IMR-90 (cell line): ENCODE results near the gene CNOT9.

Experiments used
- MAZ ChIP-seq: IDR thresholded peaks from 2 replicates; pipeline ENCODE4 v1.6.1; 2012; ENCODE audit warnings: low read depth, mild to moderate bottlenecking, low read length, improper control_type of control experiment, moderate library complexity, borderline replicate concordance
- POLR2A ChIP-seq: IDR thresholded peaks from 2 replicates; pipeline ENCODE4 v1.6.1; 2012; ENCODE audit warnings: mild to moderate bottlenecking, low read depth, low read length
- RFX5 ChIP-seq: IDR thresholded peaks from 2 replicates; pipeline ENCODE4 v1.8.0; 2012; ENCODE audit warnings: low read depth, mild to moderate bottlenecking, low read length, moderate library complexity
- TF ChIP-seq, protein P1 (sequence below): conservative IDR thresholded peaks from 2 replicates; pipeline ENCODE4 v1.5.1; 2012; ENCODE audit warnings: mild to moderate bottlenecking, low read depth, low read length, improper control_type of control experiment
- TF ChIP-seq, protein P2 (sequence below): fragments of 150-350 bp; IDR thresholded peaks from 2 replicates; pipeline ENCODE4 v1.6.1; 2016; ENCODE audit warnings: low read depth, mild to moderate bottlenecking, low read length, moderate library complexity, borderline replicate concordance

DNA sequence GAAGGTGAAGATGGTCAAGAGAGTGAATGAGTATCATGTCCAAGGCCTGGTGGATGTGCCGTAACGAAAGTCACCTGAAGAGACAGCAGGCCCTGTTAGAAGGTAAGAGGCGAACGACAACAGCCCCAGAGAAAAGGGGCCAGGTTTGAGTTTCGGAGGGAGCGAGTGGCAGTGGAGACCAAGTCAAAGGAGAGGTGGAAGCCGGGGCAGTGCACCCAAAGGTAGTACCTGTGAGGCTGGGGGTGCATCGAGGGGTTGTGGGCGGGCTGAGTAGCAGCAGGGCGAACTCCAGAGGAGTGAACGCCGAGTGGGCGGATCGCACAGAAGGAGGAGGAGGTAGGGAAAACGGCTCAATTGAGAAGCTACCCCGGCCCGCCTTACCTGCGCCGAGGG lies 846 bp upstream of the CNOT9 start:
- TF ChIP-seq MAZ (no peak), POLR2A (no peak; the same call in 1 of the 2 replicates), RFX5 (no peak)
- TF ChIP-seq, protein P1, sequence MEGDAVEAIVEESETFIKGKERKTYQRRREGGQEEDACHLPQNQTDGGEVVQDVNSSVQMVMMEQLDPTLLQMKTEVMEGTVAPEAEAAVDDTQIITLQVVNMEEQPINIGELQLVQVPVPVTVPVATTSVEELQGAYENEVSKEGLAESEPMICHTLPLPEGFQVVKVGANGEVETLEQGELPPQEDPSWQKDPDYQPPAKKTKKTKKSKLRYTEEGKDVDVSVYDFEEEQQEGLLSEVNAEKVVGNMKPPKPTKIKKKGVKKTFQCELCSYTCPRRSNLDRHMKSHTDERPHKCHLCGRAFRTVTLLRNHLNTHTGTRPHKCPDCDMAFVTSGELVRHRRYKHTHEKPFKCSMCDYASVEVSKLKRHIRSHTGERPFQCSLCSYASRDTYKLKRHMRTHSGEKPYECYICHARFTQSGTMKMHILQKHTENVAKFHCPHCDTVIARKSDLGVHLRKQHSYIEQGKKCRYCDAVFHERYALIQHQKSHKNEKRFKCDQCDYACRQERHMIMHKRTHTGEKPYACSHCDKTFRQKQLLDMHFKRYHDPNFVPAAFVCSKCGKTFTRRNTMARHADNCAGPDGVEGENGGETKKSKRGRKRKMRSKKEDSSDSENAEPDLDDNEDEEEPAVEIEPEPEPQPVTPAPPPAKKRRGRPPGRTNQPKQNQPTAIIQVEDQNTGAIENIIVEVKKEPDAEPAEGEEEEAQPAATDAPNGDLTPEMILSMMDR = no peak
- TF ChIP-seq, protein P2, sequence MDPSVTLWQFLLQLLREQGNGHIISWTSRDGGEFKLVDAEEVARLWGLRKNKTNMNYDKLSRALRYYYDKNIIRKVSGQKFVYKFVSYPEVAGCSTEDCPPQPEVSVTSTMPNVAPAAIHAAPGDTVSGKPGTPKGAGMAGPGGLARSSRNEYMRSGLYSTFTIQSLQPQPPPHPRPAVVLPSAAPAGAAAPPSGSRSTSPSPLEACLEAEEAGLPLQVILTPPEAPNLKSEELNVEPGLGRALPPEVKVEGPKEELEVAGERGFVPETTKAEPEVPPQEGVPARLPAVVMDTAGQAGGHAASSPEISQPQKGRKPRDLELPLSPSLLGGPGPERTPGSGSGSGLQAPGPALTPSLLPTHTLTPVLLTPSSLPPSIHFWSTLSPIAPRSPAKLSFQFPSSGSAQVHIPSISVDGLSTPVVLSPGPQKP = no peak
